Activated gamma-delta T cell (primary cell): ENCODE results near the gene SLC25A25.
A peak's percentile ranks its signal among the peaks of the same experiment; 100 is the strongest.
"Not testable (repeated sequence)": the region's sequence is repeated elsewhere in the genome, so short reads cannot be mapped to it uniquely, and the experiment has no call there.

ENCODE experiments used
- DNase-seq: peaks from one replicate; lab custom pipeline; 2025; lab: John Stamatoyannopoulos, UW

The SLC25A25 gene

GRCh38 chr9:128109050-128109709, 41.1 kb downstream of the SLC25A25 start:
- no peak for DNase-seq

- DNase-seq, result not testable (repeated sequence)
Observed at GRCh38 chr9:128111726-128112125, 43.7 kb downstream of the SLC25A25 start.

GRCh38 chr9:128113526-128114325, 45.7 kb downstream of the SLC25A25 start:
- DNase-seq, result no peak

- no peak for DNase-seq
Observed at GRCh38 chr9:128114326-128115186, 46.5 kb downstream of the SLC25A25 start.

- no peak for DNase-seq
Observed at GRCh38 chr9:128115187-128116103, 47.4 kb downstream of the SLC25A25 start.

- DNase-seq, result no peak
Observed at GRCh38 chr9:128116104-128117083, 48.4 kb downstream of the SLC25A25 start.

GRCh38 chr9:128117613-128118471, 49.8 kb downstream of the SLC25A25 start:
- DNase-seq, result peak; percentile 77

GRCh38 chr9:128118472-128118857, 50.4 kb downstream of the SLC25A25 start:
- no peak for DNase-seq

GRCh38 chr9:128118971-128119665, 51.1 kb downstream of the SLC25A25 start:
- no peak for DNase-seq

GRCh38 chr9:128120061-128120740, 52.2 kb downstream of the SLC25A25 start:
- no peak for DNase-seq

GRCh38 chr9:128120741-128121465, 52.9 kb downstream of the SLC25A25 start:
- no peak for DNase-seq

GRCh38 chr9:128121466-128121810, 53.4 kb downstream of the SLC25A25 start:
- no peak for DNase-seq

GRCh38 chr9:128121924-128122808, 54.1 kb downstream of the SLC25A25 start:
- no peak for DNase-seq

GRCh38 chr9:128122809-128123175, 54.8 kb downstream of the SLC25A25 start:
- DNase-seq, result no peak

- DNase-seq, result no peak
Observed at GRCh38 chr9:128123451-128124080, 55.5 kb downstream of the SLC25A25 start.

- no peak for DNase-seq
Observed at GRCh38 chr9:128124451-128124850, 56.4 kb downstream of the SLC25A25 start.
